Tibial nerve (tissue), 4 donors: ENCODE results near the gene SH3BP1. TPM values are rescaled to one million over a fixed set of nuclear protein-coding genes. Genes with fewer than 3 reads are reported as not detected.
"Not testable (repeated sequence)": the region's sequence is repeated elsewhere in the genome, so short reads cannot be mapped to it uniquely, and the experiment has no call there.

Experiments used
- DNase-seq, 2 donors: peaks; one replicate each; pipeline ENCODE4 v3.0.0-alpha.2; 2019; ENCODE audit warnings: low spot score in 2 of 2
- H3K27ac ChIP-seq, 4 donors: fragments of 200-600 bp; sonication (generic) in 3 of 4; one replicate each; pipeline ENCODE4 v1.5.1; 2017 to 2019; ENCODE audit warnings: mild to moderate bottlenecking in 1 of 4
- H3K27me3 ChIP-seq, 2 donors: fragments of 200-600 bp; sonication (generic) in 1 of 2; one replicate each; pipeline versions ENCODE4 v1.5.1 to v1.6.0; 2017 to 2019
- H3K36me3 ChIP-seq, 3 donors: fragments of 200-600 bp; sonication (generic); one replicate each; pipeline ENCODE4 v1.5.1; 2018 to 2019
- H3K4me1 ChIP-seq, 4 donors: fragments of 200-600 bp; sonication (generic) in 3 of 4; one replicate each; pipeline ENCODE4 v1.5.1; 2017 to 2019
- H3K4me3 ChIP-seq, 4 donors: fragments of 200-600 bp; sonication (generic) in 3 of 4; one replicate each; pipeline ENCODE4 v1.5.1; 2017 to 2019; ENCODE audit warnings: mild to moderate bottlenecking in 1 of 4, moderate library complexity in 1 of 4
- H3K9me3 ChIP-seq, 4 donors: fragments of 200-600 bp; sonication (generic) in 3 of 4; one replicate each; pipeline ENCODE4 v1.5.1; 2017 to 2019
- CTCF ChIP-seq, 5 experiments: fragments of 200-600 bp in 3 of 5; fragments of 450-650 bp in 2 of 5; sonication (generic) in 3 of 5; IDR thresholded peaks; one replicate each; pipeline ENCODE4 v1.5.1; 2016 to 2019; ENCODE audit warnings: antibody characterized with exemption in 5 of 5, mild to moderate bottlenecking in 3 of 5, moderate library complexity in 2 of 5
- EP300 ChIP-seq, 2 donors: sonication (generic); formaldehyde crosslinking; IDR thresholded peaks; one replicate each; pipeline ENCODE4 v1.6.1; 2017; ENCODE audit warnings: antibody characterized with exemption in 2 of 2, mild to moderate bottlenecking in 1 of 2
- POLR2A ChIP-seq, 2 donors: fragments of 450-650 bp; IDR thresholded peaks; one replicate each; pipeline ENCODE4 v1.6.1; 2017; ENCODE audit warnings: antibody characterized with exemption in 2 of 2, mild to moderate bottlenecking in 2 of 2, moderate library complexity in 2 of 2
- WGBS, 2 donors: methylation state at CpG; one replicate each; pipeline ENCODE4 v1.1.5; 2018; 5-methylcytosine and 5-hydroxymethylcytosine counted together
- total RNA-seq, 4 donors: library from RNA; depleted of rRNA; stranded (reverse); fragments of >200 nt; gene quantifications; one replicate each; pipeline ENCODE4 v1.1.0, GENCODE V29; 2016

SH3BP1 gene
- total RNA-seq, 4 donors from 2014 or later = 7.5 to 19.8 (median 13.9) TPM

- DNase-seq = no peak
- H3K4me3 ChIP-seq = no peak overlapping the region
- WGBS, 2 donors = 36 to 41% methylated on average over 4 of the region's 4 CpGs
- no peaks in the 10 kb centered on the region for H3K9me3 ChIP-seq
- H3K4me1 ChIP-seq = no peaks in the 10 kb centered on the region
- no peak for TF ChIP-seq EP300 (IDR thresholded peaks at IDR 0.05)
- TF ChIP-seq CTCF (IDR thresholded peaks at IDR 0.05) = no peak
- no peaks in the 10 kb centered on the region for H3K27me3 ChIP-seq
- H3K36me3 ChIP-seq = no peaks in the 10 kb centered on the region
- H3K27ac ChIP-seq = no peak overlapping the region
Observed at GRCh38 chr22:37601203-37601539, 38.3 kb upstream of the SH3BP1 start.

DNA sequence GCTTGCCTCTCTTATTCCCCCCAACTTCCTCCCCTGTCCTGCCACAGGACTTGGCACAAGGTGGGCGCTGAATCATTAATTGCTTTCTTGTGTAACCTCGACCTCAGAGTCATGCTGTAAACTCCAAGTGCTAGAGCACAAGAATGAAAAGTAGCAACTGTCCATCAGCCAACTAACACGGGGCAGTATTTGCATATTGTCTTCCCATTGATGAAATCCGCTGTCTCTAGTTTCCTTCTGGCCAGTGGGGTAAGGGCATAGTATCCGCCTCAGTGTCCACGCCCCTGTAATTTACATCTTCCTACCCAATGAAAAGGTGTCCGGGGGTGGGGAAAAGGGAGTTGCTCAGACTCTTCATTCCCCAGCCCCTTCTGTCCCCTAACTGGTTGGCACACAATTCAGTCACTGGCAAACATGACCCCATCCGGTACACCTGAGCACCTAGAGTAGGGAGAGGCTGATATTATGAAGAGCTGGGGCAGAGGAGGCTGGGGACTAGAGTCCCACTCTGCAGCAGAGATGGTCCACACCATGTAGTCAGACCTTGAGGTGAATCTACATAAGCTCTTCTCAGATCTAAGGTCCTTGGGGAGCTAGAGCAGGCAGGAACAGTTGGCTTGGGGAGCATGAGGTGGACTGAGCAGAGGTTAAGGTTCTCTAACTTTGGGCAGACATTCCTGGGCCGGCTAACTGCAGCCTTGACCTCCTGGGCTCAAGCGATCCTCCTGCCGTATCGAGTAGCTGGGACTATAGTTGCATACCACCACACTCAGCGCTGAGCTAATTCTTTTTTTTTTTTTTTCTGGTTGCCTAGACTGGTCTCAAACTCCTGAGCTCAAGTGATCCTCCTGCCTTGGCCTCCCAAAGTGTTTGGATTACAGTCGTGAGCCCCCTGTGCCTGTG, 37.7 kb upstream of the SH3BP1 start:
- peaks cover 0 to 1% (median under 1%) of the 10 kb centered on the region in 4 donors for H3K4me1 ChIP-seq
- no peak for TF ChIP-seq EP300 (IDR thresholded peaks at IDR 0.05)
- no peak for TF ChIP-seq CTCF (IDR thresholded peaks at IDR 0.05)
- no peak for TF ChIP-seq POLR2A (IDR thresholded peaks at IDR 0.05)
- no peak overlapping the region for H3K4me3 ChIP-seq
- DNase-seq = no peak
- H3K27ac ChIP-seq = peak overlapping the region in 1 of 4 donors; percentile 30
- no peaks in the 10 kb centered on the region for H3K27me3 ChIP-seq
- no peaks in the 10 kb centered on the region for H3K9me3 ChIP-seq
- no peaks in the 10 kb centered on the region for H3K36me3 ChIP-seq
- WGBS, 2 donors = 30 to 41% methylated on average over 14 of the region's 14 CpGs

GRCh38 chr22:37602546-37603277, 36.8 kb upstream of the SH3BP1 start:
- not testable (repeated sequence) for H3K4me3 ChIP-seq, H3K27me3 ChIP-seq, H3K9me3 ChIP-seq, H3K36me3 ChIP-seq, DNase-seq, H3K27ac ChIP-seq
- H3K4me1 ChIP-seq = peaks cover 0 to 11% (median 5%) of the 10 kb centered on the region in 4 donors
- WGBS, 2 donors = 90 to 92% methylated on average over 5 of the region's 5 CpGs

DNA sequence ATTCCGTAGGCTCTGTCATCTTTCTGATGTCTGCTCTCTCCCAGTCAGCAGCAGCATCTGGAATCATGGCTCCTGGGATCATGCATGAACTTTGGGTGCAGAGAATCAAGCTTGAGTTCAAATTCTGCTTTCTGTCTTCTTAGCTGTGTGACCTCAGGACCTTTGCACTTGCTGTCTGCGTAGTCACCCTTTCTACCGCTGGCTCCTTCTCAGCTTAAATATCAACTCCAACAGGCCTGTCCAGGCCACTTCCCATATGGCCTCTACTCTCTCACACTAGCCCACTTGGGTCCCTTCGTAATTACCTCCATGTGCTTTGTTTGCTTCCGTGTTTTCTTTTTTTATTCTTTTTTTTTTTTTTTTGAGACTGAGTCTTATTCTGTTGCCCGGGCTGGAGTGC, 35.4 kb upstream of the SH3BP1 start:
- Histone ChIP-seq H3K4me1 (peaks cover 0 to 15% (median 6%) of the 10 kb centered on the region in 4 donors), H3K4me3 (no peak overlapping the region), H3K27ac (no peak overlapping the region), H3K36me3 (no peaks in the 10 kb centered on the region), H3K27me3 (no peaks in the 10 kb centered on the region), H3K9me3 (no peaks in the 10 kb centered on the region)
- TF ChIP-seq CTCF (IDR thresholded peaks at IDR 0.05) = no peak
- TF ChIP-seq POLR2A (IDR thresholded peaks at IDR 0.05) = no peak
- TF ChIP-seq EP300 (IDR thresholded peaks at IDR 0.05) = no peak
- 79 to 84% methylated on average over 6 of the region's 6 CpGs for WGBS, 2 donors
- no peak for DNase-seq

DNA sequence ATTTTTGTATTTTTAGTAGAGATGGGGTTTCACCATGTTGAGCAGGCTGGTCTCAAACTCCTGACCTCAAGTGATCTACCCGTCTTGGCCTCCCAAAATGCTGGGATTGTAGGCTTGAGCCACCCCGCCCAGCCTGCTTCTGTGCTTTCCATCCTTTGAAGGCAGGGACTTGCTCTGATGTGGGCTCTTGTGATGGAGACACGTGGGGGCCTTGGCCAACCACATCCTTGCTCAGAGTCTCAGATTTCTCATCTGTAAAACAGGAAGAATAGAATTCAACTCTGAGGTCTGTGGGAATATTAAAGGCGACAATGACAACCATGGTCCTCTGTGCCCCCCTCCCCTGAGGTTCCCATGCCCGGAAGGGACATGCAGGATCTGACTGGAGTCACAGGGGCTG, 34.6 kb upstream of the SH3BP1 start:
- no peaks in the 10 kb centered on the region for H3K9me3 ChIP-seq
- DNase-seq = no peak

More for the DNA sequence above, 34.6 kb upstream of the SH3BP1 start:
- Histone ChIP-seq H3K36me3 (no peaks in the 10 kb centered on the region), H3K27me3 (no peaks in the 10 kb centered on the region), H3K4me1 (peaks cover 0 to 20% (median 11%) of the 10 kb centered on the region in 4 donors), H3K27ac (no peak overlapping the region), H3K4me3 (no peak overlapping the region)
- WGBS, 2 donors = 58 to 70% methylated on average over 5 of the region's 5 CpGs
- TF ChIP-seq POLR2A (IDR thresholded peaks at IDR 0.05) = no peak
- TF ChIP-seq EP300 (IDR thresholded peaks at IDR 0.05) = no peak
- TF ChIP-seq CTCF (IDR thresholded peaks at IDR 0.05) = no peak
